Bronchus fibroblast of lung (primary cell): ENCODE results near the gene CEACAM18. TPM values are rescaled to one million over a fixed set of nuclear protein-coding genes. Genes with fewer than 3 reads are reported as not detected.

ENCODE experiments used
- total RNA-seq: library from RNA; depleted of rRNA; stranded (reverse); fragments of >200 nt; gene quantifications from 2 replicates; pipeline ENCODE4 v1.2.3, GENCODE V29; 2015

The CEACAM18 gene
- not detected in 2 replicates for total RNA-seq

DNA sequence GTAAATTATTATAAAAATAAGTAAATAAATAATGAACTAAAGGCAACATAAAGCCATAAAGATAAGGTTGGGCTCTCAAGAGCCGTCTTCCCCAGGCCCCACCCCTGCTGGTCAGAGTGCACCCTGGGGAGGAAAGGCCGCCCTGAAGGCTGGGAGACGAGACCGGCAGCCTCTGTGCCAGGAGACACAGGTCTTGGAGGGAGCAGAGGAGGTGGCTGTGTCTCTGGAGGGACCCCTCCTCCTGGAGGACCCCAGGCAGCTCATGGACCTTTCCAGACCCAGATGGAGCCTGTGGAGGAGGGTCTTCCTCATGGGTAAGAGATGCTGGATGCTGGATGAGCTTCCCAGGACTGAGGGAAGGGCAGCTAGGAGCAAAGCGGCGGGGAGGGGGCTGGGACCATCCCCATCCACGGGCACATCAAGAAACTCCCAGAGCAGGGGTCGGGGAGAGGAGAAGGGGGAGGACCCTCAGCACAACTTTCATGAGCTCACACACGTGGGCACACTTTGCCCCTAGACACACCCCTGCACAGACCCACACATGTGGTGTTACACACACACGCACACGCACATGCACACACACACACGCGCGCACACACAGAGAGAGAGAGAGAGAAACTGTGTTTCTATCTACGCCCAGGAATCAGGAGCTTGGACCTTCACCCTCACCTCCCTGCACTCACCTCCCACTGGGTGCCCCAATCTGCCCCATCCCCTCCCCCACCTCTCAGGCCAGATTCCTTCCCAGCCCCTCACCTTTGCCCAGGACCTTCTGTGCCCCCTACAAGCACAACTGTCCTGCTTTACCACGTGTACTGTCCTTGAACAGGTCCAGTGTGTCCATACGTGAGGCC lies at the start of gene CEACAM18:
Gene CEACAM18, plus strand, starts transcription at position 159 of the 854 bp plus-strand sequence.

GRCh38 chr19:51458051-51458645 lies 20.2 kb upstream of the CEACAM18 start, which contains the start of gene SIGLEC8:
Gene SIGLEC8 (minus strand): TSS chr19:51458454. CDS start chr19:51458387, 67 bp downstream.

DNA sequence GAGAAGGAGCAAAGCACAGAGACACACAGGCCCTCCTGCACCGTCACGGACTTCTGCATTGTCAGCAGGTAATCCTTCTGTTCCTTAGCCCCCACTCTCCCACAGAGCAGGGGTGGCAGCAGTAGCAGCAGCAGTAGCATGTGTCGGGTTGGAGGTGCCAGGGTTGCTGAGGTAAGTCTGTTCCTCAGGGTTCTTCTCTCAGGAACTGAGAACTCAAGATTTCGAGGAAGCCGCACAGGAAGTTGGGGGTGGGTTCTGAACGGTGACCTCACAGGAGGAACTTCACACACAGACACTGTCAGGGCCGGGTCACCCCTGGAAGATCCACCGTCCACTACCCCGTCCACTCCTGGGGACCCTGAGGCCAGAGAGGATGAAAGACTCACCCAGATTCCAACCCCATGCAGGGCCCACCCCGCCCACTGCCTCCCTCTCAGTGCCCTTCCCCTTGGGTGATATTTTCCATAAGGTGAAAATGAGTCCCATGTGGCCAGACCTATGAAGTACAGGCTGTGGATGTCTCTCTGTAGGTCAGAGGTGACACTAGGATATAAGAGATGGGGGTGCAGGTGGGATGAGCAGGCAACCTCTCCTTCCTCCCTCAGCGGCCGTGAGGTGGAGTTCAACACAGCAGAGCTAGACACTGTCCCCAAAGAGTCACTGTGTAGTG lies 23.4 kb downstream of the CEACAM18 start, which contains the start of gene SIGLEC12:
Gene SIGLEC12, minus strand, starts transcription at position 207 of the 670 bp plus-strand sequence. Its CDS starts 67 bp downstream, at position 140.

GRCh38 chr19:51531349-51532315 lies 53.3 kb downstream of the CEACAM18 start, which contains the start of gene SIGLEC6:
Gene SIGLEC6 (minus strand): TSS chr19:51531670. CDS start chr19:51531648, 22 bp downstream.

Other genes with a start within 250 kb of the CEACAM18 start
- gene SIGLECL1, start 227.5 kb upstream of the CEACAM18 start, total RNA-seq, result not detected in 2 replicates
- gene IGLON5, start 166.9 kb upstream of the CEACAM18 start, total RNA-seq, result not detected in 2 replicates
- gene VSIG10L, start 136.4 kb upstream of the CEACAM18 start, total RNA-seq, result 0.17 and 0.89 TPM in 2 replicates
- 77.2 and 84.4 TPM in 2 replicates for gene ETFB, start 112.2 kb upstream of the CEACAM18 start, total RNA-seq
- gene CLDND2, start 109.5 kb upstream of the CEACAM18 start, total RNA-seq, result 0.89 TPM in 1 of 2 replicates, not detected in the other
- gene NKG7, start 105.9 kb upstream of the CEACAM18 start, total RNA-seq, result not detected in 2 replicates
- not detected in 2 replicates for gene LIM2, start 90.6 kb upstream of the CEACAM18 start, total RNA-seq
- not detected in 2 replicates for gene C19orf84, start 87.9 kb upstream of the CEACAM18 start, total RNA-seq
- gene SIGLEC10, start 60.9 kb upstream of the CEACAM18 start, total RNA-seq, result not detected in 2 replicates
- gene SIGLEC8, start 20.1 kb upstream of the CEACAM18 start, total RNA-seq, result not detected in 2 replicates
- not detected in 2 replicates for gene SIGLEC12, start 23.3 kb downstream of the CEACAM18 start, total RNA-seq
- gene SIGLEC6, start 53.1 kb downstream of the CEACAM18 start, total RNA-seq, result not detected in 2 replicates
- 1.6 and 3.0 TPM in 2 replicates for gene ZNF175, start 92.7 kb downstream of the CEACAM18 start, total RNA-seq
- not detected in 2 replicates for gene SIGLEC5, start 151.9 kb downstream of the CEACAM18 start, total RNA-seq
- not detected in 2 replicates for gene SIGLEC14, start 168.3 kb downstream of the CEACAM18 start, total RNA-seq
- 3.7 and 5.4 TPM in 2 replicates for gene SPACA6, start 214.8 kb downstream of the CEACAM18 start, total RNA-seq
- not detected in 2 replicates for gene HAS1, start 245.5 kb downstream of the CEACAM18 start, total RNA-seq